IMR-90 (cell line): ENCODE measurements around the gene PCSK5. TPM values are rescaled to one million over a fixed set of nuclear protein-coding genes. Genes with fewer than 3 reads are reported as not detected.

Experiments
- ATAC-seq: fragments of 200-7000 bp; cut with Tn5 transposase; 2 replicates; pipeline ENCODE4 v1.9.1; 2020; ENCODE audit warnings: low read depth, mild to moderate bottlenecking, moderate library complexity
- BruUV-seq: library from RNA; stranded (reverse); fragments of 400-500 nt; replicated peaks from 2 replicates; lab custom pipeline; 2021; lab: Mats Ljungman, UMichigan
- CTCF ChIA-PET: fragments of 300-600 bp; formaldehyde crosslinking; extraction: SDS; loops from one replicate; lab custom pipeline; 2021; ENCODE audit warnings: antibody characterized with exemption; lab: Yijun Ruan, JAX
- POLR2A ChIA-PET: fragments of 300-600 bp; sonication (Branson Sonifier 250); formaldehyde crosslinking; loops from one replicate; lab custom pipeline; 2022; ENCODE audit warnings: antibody characterized with exemption; ENCODE audit not compliant: unreplicated experiment; lab: Charles Lee
- DNase-seq: peaks from one replicate; pipeline ENCODE4 v3.0.0; 2013
- H2AFZ ChIP-seq: replicated peaks from 2 replicates; pipeline ENCODE3; 2013; ENCODE audit warnings: low read length, mild to moderate bottlenecking; ENCODE audit not compliant: poor library complexity
- H2AK5ac ChIP-seq: 2 replicates; pipeline ENCODE4 v1.6.1; 2013; ENCODE audit warnings: low read depth, low read length, inconsistent platforms
- H2AK9ac ChIP-seq: replicated peaks from 2 replicates; pipeline ENCODE3; 2013; ENCODE audit warnings: mild to moderate bottlenecking, low read depth, low read length, moderate library complexity; ENCODE audit not compliant: poor library complexity
- H2BK120ac ChIP-seq: 2 replicates; pipeline ENCODE4 v1.6.1; 2013; ENCODE audit warnings: low read depth, low read length, inconsistent platforms
- H2BK15ac ChIP-seq: 3 replicates; pipeline ENCODE4 v1.6.1; 2013; ENCODE audit warnings: low read depth, low read length, inconsistent platforms
- H2BK20ac ChIP-seq: 2 replicates; pipeline ENCODE4 v1.6.1; 2013; ENCODE audit warnings: low read depth, mild to moderate bottlenecking, inconsistent platforms, low read length, moderate library complexity
- H2BK5ac ChIP-seq: 2 replicates; pipeline ENCODE4 v1.6.1; 2013; ENCODE audit warnings: mild to moderate bottlenecking, low read depth, low read length, inconsistent platforms; ENCODE audit not compliant: poor library complexity, severe bottlenecking
- H3K14ac ChIP-seq: replicated peaks from 2 replicates; pipeline ENCODE4 v1.6.1; 2013; ENCODE audit warnings: low read depth, low read length, inconsistent platforms
- H3K18ac ChIP-seq: 2 replicates; pipeline ENCODE4 v1.6.1; 2013; ENCODE audit warnings: low read depth, low read length, control low read depth
- H3K23ac ChIP-seq: 2 replicates; pipeline ENCODE4 v1.6.1; 2013; ENCODE audit warnings: low read depth, low read length, inconsistent platforms
- H3K27ac ChIP-seq: 2 replicates; pipeline ENCODE4 v1.5.1; 2013; ENCODE audit warnings: mild to moderate bottlenecking, control low read depth, low read length; ENCODE audit not compliant: insufficient read depth
- H3K27me3 ChIP-seq: 2 replicates; pipeline ENCODE4 v1.6.1; 2013; ENCODE audit warnings: low read length; ENCODE audit not compliant: control insufficient read depth, insufficient read depth
- H3K36me3 ChIP-seq: 2 replicates; pipeline ENCODE4 v1.6.1; 2013; ENCODE audit warnings: low read length, mixed read lengths; ENCODE audit not compliant: control insufficient read depth, insufficient read depth
- H3K4ac ChIP-seq: 2 replicates; pipeline ENCODE4 v1.6.1; 2013; ENCODE audit warnings: low read depth, low read length, inconsistent platforms
- H3K4me1 ChIP-seq: 2 replicates; pipeline ENCODE4 v1.6.1; 2013; ENCODE audit warnings: low read length, mixed read lengths; ENCODE audit not compliant: control insufficient read depth, insufficient read depth
- H3K4me2 ChIP-seq: 2 replicates; pipeline ENCODE4 v1.6.1; 2013; ENCODE audit warnings: low read depth, mild to moderate bottlenecking, control low read depth, low read length, moderate library complexity
- H3K4me3 ChIP-seq: 2 replicates; pipeline ENCODE4 v1.5.1; 2013; ENCODE audit warnings: low read depth, mild to moderate bottlenecking, control low read depth, low read length, moderate library complexity; ENCODE audit not compliant: insufficient read depth
- H3K56ac ChIP-seq: 2 replicates; pipeline ENCODE4 v1.6.1; 2013; ENCODE audit warnings: low read length, inconsistent platforms; ENCODE audit not compliant: insufficient read depth; ENCODE audit errors: extremely low read depth
- H3K79me1 ChIP-seq, 2 experiments: 2 replicates each; pipeline ENCODE4 v1.6.1; 2013; ENCODE audit warnings: low read length in 2 of 2, inconsistent platforms in 1 of 2, low read depth in 1 of 2
- H3K9ac ChIP-seq: 2 replicates; pipeline ENCODE4 v1.6.1; 2013; ENCODE audit warnings: low read depth, low read length, control low read depth
- H3K9me1 ChIP-seq: 2 replicates; pipeline ENCODE4 v1.6.1; 2013; ENCODE audit warnings: low read length, inconsistent platforms; ENCODE audit not compliant: insufficient read depth
- H3K9me3 ChIP-seq: 2 replicates; pipeline ENCODE4 v1.6.1; 2013; ENCODE audit warnings: low read length; ENCODE audit not compliant: control insufficient read depth, insufficient read depth
- H4K20me1 ChIP-seq: 2 replicates; pipeline ENCODE4 v1.6.1; 2013; ENCODE audit warnings: low read length, inconsistent platforms; ENCODE audit not compliant: insufficient read depth
- H4K5ac ChIP-seq: 2 replicates; pipeline ENCODE4 v1.6.1; 2013; ENCODE audit warnings: mild to moderate bottlenecking, low read depth, low read length, control low read depth
- H4K8ac ChIP-seq, 2 experiments: 2 replicates each; pipeline ENCODE4 v1.6.1; 2013; ENCODE audit warnings: low read depth in 2 of 2, low read length in 2 of 2, control low read depth in 1 of 2, inconsistent platforms in 1 of 2
- H4K91ac ChIP-seq: 2 replicates; pipeline ENCODE4 v1.6.1; 2013; ENCODE audit warnings: low read depth, low read length, inconsistent platforms; ENCODE audit not compliant: insufficient read depth
- BHLHE40 ChIP-seq: fragments of 150-350 bp; IDR thresholded peaks from 2 replicates; pipeline ENCODE4 v1.6.1; 2016; ENCODE audit warnings: mild to moderate bottlenecking, low read depth, low read length
- CEBPB ChIP-seq: IDR thresholded peaks from 2 replicates; pipeline ENCODE4 v1.6.1; 2012; ENCODE audit warnings: low read depth, low read length, improper control_type of control experiment
- CHD1 ChIP-seq: IDR thresholded peaks from 2 replicates; pipeline ENCODE4 v1.6.1; 2012; ENCODE audit warnings: low read depth, low read length, improper control_type of control experiment
- ELK1 ChIP-seq: fragments of 150-350 bp; IDR thresholded peaks from 2 replicates; pipeline ENCODE4 v1.6.1; 2016; ENCODE audit warnings: low read depth, mild to moderate bottlenecking, low read length, moderate library complexity, borderline replicate concordance
- FOS ChIP-seq: fragments of 150-350 bp; IDR thresholded peaks from 2 replicates; pipeline ENCODE4 v1.6.1; 2016; ENCODE audit warnings: low read depth, low read length
- MAFK ChIP-seq: IDR thresholded peaks from 2 replicates; pipeline ENCODE4 v1.6.1; 2012; ENCODE audit warnings: low read depth, low read length, improper control_type of control experiment
- MXI1 ChIP-seq: IDR thresholded peaks from 2 replicates; pipeline ENCODE4 v1.6.1; 2012; ENCODE audit warnings: low read depth, mild to moderate bottlenecking, low read length, moderate library complexity, borderline replicate concordance
- NFE2L2 ChIP-seq: fragments of 150-350 bp; IDR thresholded peaks from 2 replicates; pipeline ENCODE4 v1.6.1; 2016; ENCODE audit warnings: low read depth, mild to moderate bottlenecking, low read length
- POLR2A ChIP-seq: IDR thresholded peaks from 2 replicates; pipeline ENCODE4 v1.6.1; 2012; ENCODE audit warnings: mild to moderate bottlenecking, low read depth, low read length
- RAD21 ChIP-seq: IDR thresholded peaks from 2 replicates; pipeline ENCODE4 v1.6.1; 2012; ENCODE audit warnings: low read length, improper control_type of control experiment
- RFX5 ChIP-seq: IDR thresholded peaks from 2 replicates; pipeline ENCODE4 v1.8.0; 2012; ENCODE audit warnings: low read depth, mild to moderate bottlenecking, low read length, moderate library complexity
- SMC3 ChIP-seq: fragments of 150-350 bp; IDR thresholded peaks from 2 replicates; pipeline ENCODE4 v1.6.1; 2016; ENCODE audit warnings: low read depth, mild to moderate bottlenecking, antibody characterized with exemption, low read length, moderate library complexity
- WGBS, 2 experiments: methylation state at CpG; one replicate each; pipeline versions ENCODE4 v1.1.5 to v1.1.7; 2013; ENCODE audit warnings: missing lambda C conversion rate in 2 of 2; ENCODE audit not compliant: insufficient read length in 1 of 2; ENCODE audit errors: extremely low coverage in 2 of 2; 5-methylcytosine and 5-hydroxymethylcytosine counted together
- dilution Hi-C: fragments of 300-500 bp; cut with HindIII; formaldehyde crosslinking; loops from one replicate; pipeline ENCODE4 v1.14.3; 2018; ENCODE audit warnings: low sequenced_read_pairs; ENCODE audit not compliant: unreplicated experiment
- in situ Hi-C: fragments of 300-500 bp; cut with MboI; formaldehyde crosslinking; loops from 3 replicates; pipeline ENCODE4 v1.14.3; 2019; ENCODE audit warnings: low sequenced_read_pairs, inconsistent platforms, mixed read lengths
- intact Hi-C: fragments of 100-400 bp; cut with micrococcal nuclease; formaldehyde crosslinking; loops from 2 replicates; pipeline ENCODE4 v1.10.0; 2022
- polyA plus RNA-seq, 3 experiments: library from polyadenylated mRNA; depleted of rRNA; stranded (reverse); fragments of >200 nt; gene quantifications; 2 replicates each; pipeline ENCODE4 v1.2.3, GENCODE V29; 2012; ENCODE audit warnings: low replicate concordance in 1 of 3
- total RNA-seq: library from RNA; depleted of rRNA; stranded (reverse); fragments of >200 nt; gene quantifications from 2 replicates; pipeline ENCODE4 v1.2.3, GENCODE V29; 2012
- TF ChIP-seq, protein P1 (sequence below): fragments of 150-350 bp; IDR thresholded peaks from 2 replicates; pipeline ENCODE4 v1.6.1; 2017; ENCODE audit warnings: mild to moderate bottlenecking, antibody characterized with exemption, low read length, low read depth
- TF ChIP-seq, protein P2 (sequence below): conservative IDR thresholded peaks from 2 replicates; pipeline ENCODE4 v1.5.1; 2012; ENCODE audit warnings: mild to moderate bottlenecking, low read depth, low read length, improper control_type of control experiment

The PCSK5 gene
- total and polyA plus RNA-seq, 2 of the 4 experiments (the other 2 are of a cell fraction), result 1.5 to 3.0 TPM

GRCh38 chr9:76342858-76343257 is 452.4 kb downstream of the PCSK5 start:
- no CpG with 5 or more reads among the region's 2 CpGs for WGBS, 2 experiments
- H3K4me1 ChIP-seq, result no peaks in the 10 kb centered on the region
- in situ Hi-C loops (no loop called here), intact Hi-C loops (no loop called here), dilution Hi-C loops (no loop called here)
- H2AK9ac ChIP-seq, result no peak overlapping the region
- H2BK20ac ChIP-seq, result no peak overlapping the region
- H3K27ac ChIP-seq, result no peak overlapping the region
- H2AFZ ChIP-seq, result no peak overlapping the region
- no peak overlapping the region for H2BK5ac ChIP-seq
- no peak overlapping the region for H4K91ac ChIP-seq
- no peaks in the 10 kb centered on the region for H3K79me1 ChIP-seq
- no peaks in the 10 kb centered on the region for H4K20me1 ChIP-seq
- CTCF ChIA-PET, result no interaction called here
- H2BK120ac ChIP-seq, result no peak overlapping the region
- H3K14ac ChIP-seq, result no peak overlapping the region
- no peak overlapping the region for H3K56ac ChIP-seq
- H3K9ac ChIP-seq, result no peak overlapping the region
- H3K4me2 ChIP-seq, result no peak overlapping the region
- H2BK15ac ChIP-seq, result no peak overlapping the region
- no peak overlapping the region for H3K4ac ChIP-seq
- no peak overlapping the region for H3K18ac ChIP-seq
- no peak overlapping the region for H4K5ac ChIP-seq
- no peaks in the 10 kb centered on the region for H3K36me3 ChIP-seq
- TF ChIP-seq NFE2L2 (no peak), CEBPB (no peak), SMC3 (no peak), BHLHE40 (no peak), MAFK (no peak), POLR2A (no peak), RFX5 (no peak), ELK1 (no peak), RAD21 (no peak), CHD1 (no peak), MXI1 (no peak), FOS (no peak)
- TF ChIP-seq, protein P1, sequence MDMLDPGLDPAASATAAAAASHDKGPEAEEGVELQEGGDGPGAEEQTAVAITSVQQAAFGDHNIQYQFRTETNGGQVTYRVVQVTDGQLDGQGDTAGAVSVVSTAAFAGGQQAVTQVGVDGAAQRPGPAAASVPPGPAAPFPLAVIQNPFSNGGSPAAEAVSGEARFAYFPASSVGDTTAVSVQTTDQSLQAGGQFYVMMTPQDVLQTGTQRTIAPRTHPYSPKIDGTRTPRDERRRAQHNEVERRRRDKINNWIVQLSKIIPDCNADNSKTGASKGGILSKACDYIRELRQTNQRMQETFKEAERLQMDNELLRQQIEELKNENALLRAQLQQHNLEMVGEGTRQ, result no peak
- TF ChIP-seq, protein P2, sequence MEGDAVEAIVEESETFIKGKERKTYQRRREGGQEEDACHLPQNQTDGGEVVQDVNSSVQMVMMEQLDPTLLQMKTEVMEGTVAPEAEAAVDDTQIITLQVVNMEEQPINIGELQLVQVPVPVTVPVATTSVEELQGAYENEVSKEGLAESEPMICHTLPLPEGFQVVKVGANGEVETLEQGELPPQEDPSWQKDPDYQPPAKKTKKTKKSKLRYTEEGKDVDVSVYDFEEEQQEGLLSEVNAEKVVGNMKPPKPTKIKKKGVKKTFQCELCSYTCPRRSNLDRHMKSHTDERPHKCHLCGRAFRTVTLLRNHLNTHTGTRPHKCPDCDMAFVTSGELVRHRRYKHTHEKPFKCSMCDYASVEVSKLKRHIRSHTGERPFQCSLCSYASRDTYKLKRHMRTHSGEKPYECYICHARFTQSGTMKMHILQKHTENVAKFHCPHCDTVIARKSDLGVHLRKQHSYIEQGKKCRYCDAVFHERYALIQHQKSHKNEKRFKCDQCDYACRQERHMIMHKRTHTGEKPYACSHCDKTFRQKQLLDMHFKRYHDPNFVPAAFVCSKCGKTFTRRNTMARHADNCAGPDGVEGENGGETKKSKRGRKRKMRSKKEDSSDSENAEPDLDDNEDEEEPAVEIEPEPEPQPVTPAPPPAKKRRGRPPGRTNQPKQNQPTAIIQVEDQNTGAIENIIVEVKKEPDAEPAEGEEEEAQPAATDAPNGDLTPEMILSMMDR, result no peak
- ATAC-seq, result no peak
- H4K8ac ChIP-seq, result no peak overlapping the region
- BruUV-seq, result no TSS peak
- no peaks in the 10 kb centered on the region for H3K27me3 ChIP-seq
- POLR2A ChIA-PET, result no interaction called here
- no peak overlapping the region for H3K4me3 ChIP-seq
- no peak overlapping the region for H3K23ac ChIP-seq
- no peaks in the 10 kb centered on the region for H3K9me3 ChIP-seq
- H3K9me1 ChIP-seq, result no peaks in the 10 kb centered on the region
- DNase-seq, result no peak
- H2AK5ac ChIP-seq, result no peak overlapping the region
